Thyroid gland (tissue), 4 donors: ENCODE data around the gene DHPS. TPM values are rescaled to one million over a fixed set of nuclear protein-coding genes. Genes with fewer than 3 reads are reported as not detected.
"Not testable (repeated sequence)": the region's sequence is repeated elsewhere in the genome, so short reads cannot be mapped to it uniquely, and the experiment has no call there.

Experiments used
- DNase-seq, 2 donors: peaks; one replicate each; pipeline ENCODE4 v3.0.0-alpha.2; 2019
- H3K27ac ChIP-seq, 3 donors: fragments of 200-600 bp; sonication (generic); 1 replicate in 2 of 3; 2 replicates in 1 of 3; pipeline ENCODE4 v1.5.1; 2016 to 2019; ENCODE audit warnings: mild to moderate bottlenecking in 1 of 3, moderate library complexity in 1 of 3
- H3K27me3 ChIP-seq: fragments of 200-600 bp; sonication (generic); one replicate; pipeline ENCODE4 v1.5.1; 2019
- H3K36me3 ChIP-seq, 2 donors: fragments of 200-600 bp; sonication (generic); one replicate each; pipeline ENCODE4 v1.5.1; 2016 to 2019
- H3K4me1 ChIP-seq, 2 donors: fragments of 200-600 bp; sonication (generic); one replicate each; pipeline ENCODE4 v1.5.1; 2017 to 2019
- H3K4me3 ChIP-seq, 3 donors: fragments of 200-600 bp; sonication (generic); replicated peaks in 1 of 3; 1 replicate in 2 of 3; 2 replicates in 1 of 3; pipeline ENCODE4 v1.5.1; 2016; ENCODE audit warnings: mild to moderate bottlenecking in 1 of 3
- H3K9me3 ChIP-seq: fragments of 200-600 bp; sonication (generic); one replicate; pipeline ENCODE4 v1.5.1; 2017
- CTCF ChIP-seq, 6 experiments: fragments of 200-600 bp in 3 of 6; fragments of 450-650 bp in 3 of 6; sonication (generic) in 3 of 6; IDR thresholded peaks; one replicate each; pipeline ENCODE4 v1.5.1; 2016 to 2019; ENCODE audit warnings: antibody characterized with exemption in 6 of 6, mild to moderate bottlenecking in 2 of 6, inconsistent platforms in 1 of 6, moderate library complexity in 1 of 6
- POLR2A ChIP-seq, 2 donors: fragments of 450-650 bp; IDR thresholded peaks; one replicate each; pipeline ENCODE4 v1.6.1; 2017; ENCODE audit warnings: antibody characterized with exemption in 2 of 2, mild to moderate bottlenecking in 2 of 2, moderate library complexity in 1 of 2
- WGBS, 2 donors: methylation state at CpG; one replicate each; pipeline ENCODE4 v1.1.5; 2017; 5-methylcytosine and 5-hydroxymethylcytosine counted together
- intact Hi-C: fragments of 100-400 bp; cut with DNase I; formaldehyde crosslinking; loops from one replicate; pipeline ENCODE4 v1.15.1; 2023
- total RNA-seq, 4 donors: library from RNA; depleted of rRNA; stranded (reverse); fragments of >200 nt; gene quantifications; one replicate each; pipeline ENCODE4 v1.2.3, GENCODE V29; 2016

DHPS gene
- 100 to 1,000 TPM; 105 to 122 (median 115) TPM for total RNA-seq

GRCh38 chr19:12681074-12681987, at the start of gene DHPS:
DHPS (minus strand) TSS chr19:12681880; CDS start chr19:12681766, 114 bp downstream.
- 0% methylated on average over 50 to 55 of the region's 68 CpGs for WGBS, 2 donors
- peak within 1 kb of the TSS; percentile 89 to 98 (median 94) for H3K27ac ChIP-seq
- H3K9me3 ChIP-seq, result no peaks in the 10 kb centered on the region
- peak within 1 kb of the TSS; percentile 27 to 91 (median 77) for H3K4me3 ChIP-seq
- TF ChIP-seq POLR2A (IDR thresholded peaks at IDR 0.05) (peak in 1 of 2 donors; percentile 51), CTCF (IDR thresholded peaks at IDR 0.05) (peak in 1 of 6 experiments; percentile 19)
- DNase-seq, result peak; percentile 94
- intact Hi-C loops, result no loop called here
- peaks cover 20 to 33% of the 10 kb centered on the region in 2 donors for H3K36me3 ChIP-seq
- H3K27me3 ChIP-seq, result no peaks in the 10 kb centered on the region
- peaks cover 5 to 9% of the 10 kb centered on the region in 2 donors for H3K4me1 ChIP-seq

GRCh38 chr19:12731337-12731736, 49.7 kb upstream of the DHPS start:
- 93 to 94% methylated on average over 15 to 24 of the region's 24 CpGs for WGBS, 2 donors
- no peaks in the 10 kb centered on the region for H3K9me3 ChIP-seq
- no peak overlapping the region for H3K27ac ChIP-seq
- H3K27me3 ChIP-seq, result no peaks in the 10 kb centered on the region
- H3K4me1 ChIP-seq, result peaks cover 19 to 25% of the 10 kb centered on the region in 2 donors
- TF ChIP-seq POLR2A (IDR thresholded peaks at IDR 0.05) (no peak), CTCF (IDR thresholded peaks at IDR 0.05) (no peak)
- H3K4me3 ChIP-seq, result no peak overlapping the region
- peaks cover 28% of the 10 kb centered on the region in 2 donors for H3K36me3 ChIP-seq
- DNase-seq, result no peak
- intact Hi-C loops, result no loop called here

DNA sequence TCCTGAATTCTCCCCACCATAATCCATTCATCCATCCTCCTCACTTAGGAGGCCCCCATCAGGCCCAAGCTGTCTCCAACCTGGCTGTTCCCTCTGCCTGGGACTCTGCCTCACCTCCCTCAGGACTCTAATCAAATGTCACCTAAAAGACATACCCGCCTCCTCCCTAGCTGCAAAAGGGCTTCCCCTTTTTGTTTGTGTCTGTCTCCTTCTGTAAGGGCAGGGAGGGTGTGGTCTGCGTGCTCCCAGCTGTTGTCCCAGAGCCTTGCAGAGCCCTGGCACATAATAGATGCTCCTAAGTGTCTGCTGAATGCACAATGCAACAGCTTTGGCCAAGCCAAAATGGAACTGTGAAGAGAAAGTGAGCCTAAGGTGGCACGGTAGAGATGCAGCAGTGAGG, 48.4 kb upstream of the DHPS start:
- TF ChIP-seq POLR2A (IDR thresholded peaks at IDR 0.05), result no peak
- Histone ChIP-seq H3K27me3 (no peaks in the 10 kb centered on the region), H3K27ac (no peak overlapping the region), H3K9me3 (no peaks in the 10 kb centered on the region), H3K4me1 (peaks cover 19 to 21% of the 10 kb centered on the region in 2 donors), H3K4me3 (no peak overlapping the region), H3K36me3 (peaks cover 28% of the 10 kb centered on the region in 2 donors)
- DNase-seq, result no peak
- intact Hi-C loops, result no loop called here
- WGBS, 2 donors, result 85 to 96% methylated on average over 3 of the region's 3 CpGs

DNA sequence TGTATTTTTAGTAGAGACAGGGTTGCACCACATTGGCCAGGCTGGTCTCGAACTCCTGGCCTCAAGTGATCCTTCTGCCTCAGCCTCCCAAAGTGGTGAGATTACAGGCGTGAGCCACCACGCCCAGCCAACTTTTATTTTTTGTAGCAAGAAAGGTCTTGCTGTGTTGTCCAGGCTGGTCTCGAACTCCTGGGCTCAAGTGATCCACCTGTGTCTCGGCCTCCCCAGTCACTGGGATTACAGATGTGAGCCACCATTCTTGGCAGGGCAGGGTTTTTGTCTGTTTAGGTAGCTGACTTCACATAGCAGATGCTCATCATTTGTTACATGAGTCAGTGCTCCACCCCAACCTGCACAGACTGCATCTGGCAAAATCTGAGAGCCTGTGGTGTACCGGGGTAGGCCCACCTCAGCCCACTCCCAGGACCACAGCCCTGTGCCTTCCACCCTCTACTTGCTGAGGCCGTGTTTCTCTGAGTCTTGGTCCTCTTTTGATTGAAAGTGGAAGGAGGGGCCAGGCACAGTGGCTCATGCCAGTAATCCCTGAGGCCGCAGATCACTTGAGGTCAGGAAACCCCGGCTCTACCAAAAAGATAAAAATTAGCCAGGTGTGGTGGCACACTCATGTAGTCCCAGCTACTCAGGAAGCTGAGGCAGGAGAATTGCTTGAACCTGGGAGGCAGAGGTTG, 46.2 kb upstream of the DHPS start:
- Histone ChIP-seq H3K36me3 (peaks cover 28% of the 10 kb centered on the region in 2 donors), H3K4me3 (no peak overlapping the region), H3K9me3 (no peaks in the 10 kb centered on the region), H3K4me1 (peaks cover 18 to 21% of the 10 kb centered on the region in 2 donors), H3K27me3 (no peaks in the 10 kb centered on the region), H3K27ac (no peak overlapping the region)
- TF ChIP-seq CTCF (IDR thresholded peaks at IDR 0.05), result no peak
- TF ChIP-seq POLR2A (IDR thresholded peaks at IDR 0.05), result no peak
- DNase-seq, result no peak
- WGBS, 2 donors, result 96 to 98% methylated on average over 8 to 9 of the region's 9 CpGs
- intact Hi-C loops, result no loop called here

DNA sequence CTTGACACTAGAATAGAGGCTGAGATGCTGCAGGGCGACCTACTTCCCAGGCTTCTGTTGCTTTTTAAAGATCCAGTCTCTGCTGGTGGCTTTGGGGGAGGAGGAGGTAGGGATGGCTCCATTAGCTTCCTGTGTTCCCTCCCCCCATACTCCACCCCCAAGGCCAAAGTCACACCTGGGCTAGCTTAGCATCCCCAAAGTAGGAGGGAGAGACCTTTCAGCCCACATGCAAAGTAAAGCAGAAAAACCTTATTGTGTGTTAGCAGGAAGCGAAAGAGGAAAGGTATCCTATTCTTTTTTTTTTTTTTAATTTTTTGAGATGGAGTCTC, 45.3 kb upstream of the DHPS start:
- Histone ChIP-seq H3K27me3 (no peaks in the 10 kb centered on the region), H3K36me3 (peaks cover 28% of the 10 kb centered on the region in 2 donors), H3K4me3 (no peak overlapping the region), H3K27ac (no peak overlapping the region), H3K4me1 (peaks cover 13% of the 10 kb centered on the region in 2 donors), H3K9me3 (no peaks in the 10 kb centered on the region)
- no peak for DNase-seq
- WGBS, 2 donors, result 91 to 96% methylated on average over 2 of the region's 2 CpGs
- intact Hi-C loops, result no loop called here
- no peak for TF ChIP-seq CTCF (IDR thresholded peaks at IDR 0.05)

DNA sequence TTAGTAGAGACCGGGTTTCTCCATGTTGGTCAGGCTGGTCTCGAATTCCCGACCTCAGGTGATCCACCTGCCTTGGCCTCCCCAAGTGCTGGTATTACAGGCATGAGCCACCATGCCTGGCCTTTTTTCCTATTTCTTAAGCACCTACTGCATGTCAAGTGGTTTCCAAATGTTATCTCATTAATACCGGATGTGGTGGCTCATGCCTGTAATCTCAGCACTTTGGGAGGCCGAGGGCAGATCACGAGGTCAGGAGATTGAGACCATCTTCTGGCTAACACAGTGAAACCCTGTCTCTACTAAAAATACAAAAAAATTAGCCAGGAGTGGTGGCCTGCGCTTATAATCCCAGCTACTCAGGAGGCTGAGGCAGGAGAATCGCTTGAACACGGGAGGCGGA, 43.9 kb upstream of the DHPS start:
- WGBS, 2 donors, result 89 to 90% methylated on average over 10 of the region's 10 CpGs
- intact Hi-C loops, H3K27me3 ChIP-seq, H3K9me3 ChIP-seq, H3K27ac ChIP-seq, DNase-seq, H3K4me3 ChIP-seq: not testable (repeated sequence)
- Histone ChIP-seq H3K36me3 (peaks cover 19 to 23% of the 10 kb centered on the region in 2 donors), H3K4me1 (peaks cover 18 to 21% of the 10 kb centered on the region in 2 donors)
